ENCODE data around the gene SIK3. TPM values are rescaled to one million over a fixed set of nuclear protein-coding genes. Genes with fewer than 3 reads are reported as not detected.

SIK3 gene
- total RNA-seq, 2 donors from 2014 or later: 37.2 to 43.5 TPM

- H3K9ac ChIP-seq (ENCODE audit: extremely low read depth, low read length, poor library complexity, severe bottlenecking): no peak overlapping the region
- Mint-ChIP-seq H3K4me1 (peaks cover 26% of the 10 kb centered on the region), H3K9me3 (no peaks in the 10 kb centered on the region), H3K4me3 (no peak overlapping the region), H3K36me3 (ENCODE audit: low read depth) (peaks cover 2% of the 10 kb centered on the region), H3K27me3 (ENCODE audit: insufficient read depth) (no peaks in the 10 kb centered on the region), H3K27ac (no peak overlapping the region)
- no peak overlapping the region for H3K4me3 ChIP-seq (ENCODE audit: low read length)
- H3K4me1 ChIP-seq (ENCODE audit: control insufficient read depth, insufficient read depth, low read length): no peaks in the 10 kb centered on the region
- H3K36me3 ChIP-seq (ENCODE audit: control insufficient read depth, insufficient read depth, low read length): no peaks in the 10 kb centered on the region
- H3K9me3 ChIP-seq (ENCODE audit: control insufficient read depth, low read length): no peaks in the 10 kb centered on the region
- no peak for DNase-seq
- no peak overlapping the region for H3K27ac ChIP-seq (ENCODE audit: low read depth, low read length)
- no peak for TF ChIP-seq CTCF (conservative IDR thresholded peaks at IDR 0.05)
- no peaks in the 10 kb centered on the region for H3K27me3 ChIP-seq (ENCODE audit: control insufficient read depth, insufficient read depth, low read length, poor library complexity, severe bottlenecking)
- 86 to 97% methylated on average over 5 to 6 of the region's 6 CpGs for WGBS, 2 experiments (ENCODE audit: insufficient coverage in 1 of 2, insufficient read length in 1 of 2)
Observed at GRCh38 chr11:117002639-117003299, 95.5 kb downstream of the SIK3 start.

- no peaks in the 10 kb centered on the region for H3K9me3 ChIP-seq (ENCODE audit: control insufficient read depth, low read length)
- H3K27ac ChIP-seq (ENCODE audit: low read depth, low read length): no peak overlapping the region
- H3K36me3 Mint-ChIP-seq (ENCODE audit: low read depth): peaks cover 2% of the 10 kb centered on the region
- TF ChIP-seq CTCF (conservative IDR thresholded peaks at IDR 0.05): no peak
- DNase-seq: no peak
- H3K4me3 Mint-ChIP-seq: no peak overlapping the region
- H3K27me3 Mint-ChIP-seq (ENCODE audit: insufficient read depth): no peaks in the 10 kb centered on the region
- H3K9me3 Mint-ChIP-seq: no peaks in the 10 kb centered on the region
- no peak overlapping the region for H3K27ac Mint-ChIP-seq
- no peaks in the 10 kb centered on the region for H3K36me3 ChIP-seq (ENCODE audit: control insufficient read depth, insufficient read depth, low read length)
- H3K9ac ChIP-seq (ENCODE audit: extremely low read depth, low read length, poor library complexity, severe bottlenecking): no peak overlapping the region
- no peaks in the 10 kb centered on the region for H3K4me1 ChIP-seq (ENCODE audit: control insufficient read depth, insufficient read depth, low read length)
- no peaks in the 10 kb centered on the region for H3K27me3 ChIP-seq (ENCODE audit: control insufficient read depth, insufficient read depth, low read length, poor library complexity, severe bottlenecking)
- H3K4me1 Mint-ChIP-seq: peaks cover 14% of the 10 kb centered on the region
- H3K4me3 ChIP-seq (ENCODE audit: low read length): no peak overlapping the region
- 92% methylated on average over 1 of the region's 1 CpG; no CpG with 5 or more reads in 1 of the 2 experiments for WGBS, 2 experiments (ENCODE audit: insufficient coverage in 1 of 2, insufficient read length in 1 of 2)
Observed at GRCh38 chr11:117000014-117000737, 98.1 kb downstream of the SIK3 start.

GRCh38 chr11:116997071-116997470, 101.2 kb downstream of the SIK3 start:
- no peak for TF ChIP-seq CTCF (conservative IDR thresholded peaks at IDR 0.05)
- Histone ChIP-seq H3K36me3 (ENCODE audit: control insufficient read depth, insufficient read depth, low read length) (no peaks in the 10 kb centered on the region), H3K27me3 (ENCODE audit: control insufficient read depth, insufficient read depth, low read length, poor library complexity, severe bottlenecking) (no peaks in the 10 kb centered on the region), H3K27ac (ENCODE audit: low read depth, low read length) (no peak overlapping the region), H3K9ac (ENCODE audit: extremely low read depth, low read length, poor library complexity, severe bottlenecking) (no peak overlapping the region), H3K4me3 (ENCODE audit: low read length) (no peak overlapping the region), H3K9me3 (ENCODE audit: control insufficient read depth, low read length) (no peaks in the 10 kb centered on the region), H3K4me1 (ENCODE audit: control insufficient read depth, insufficient read depth, low read length) (peaks cover 5% of the 10 kb centered on the region)
- H3K27me3 Mint-ChIP-seq (ENCODE audit: insufficient read depth): no peaks in the 10 kb centered on the region
- WGBS, 2 experiments (ENCODE audit: insufficient coverage in 1 of 2, insufficient read length in 1 of 2): 100% methylated on average over 1 of the region's 2 CpGs; no CpG with 5 or more reads in 1 of the 2 experiments
- no peak overlapping the region for H3K27ac Mint-ChIP-seq
- no peak overlapping the region for H3K4me3 Mint-ChIP-seq
- H3K4me1 Mint-ChIP-seq: peaks cover 17% of the 10 kb centered on the region
- H3K9me3 Mint-ChIP-seq: no peaks in the 10 kb centered on the region
- DNase-seq: no peak
- peaks cover 2% of the 10 kb centered on the region for H3K36me3 Mint-ChIP-seq (ENCODE audit: low read depth)
